Measurements from ENCODE around the gene BEST1. TPM values are rescaled to one million over a fixed set of nuclear protein-coding genes. Genes with fewer than 3 reads are reported as not detected.
A peak's percentile ranks its signal among the peaks of the same experiment; 100 is the strongest.

BEST1 gene
- total RNA-seq, 1 experiment from 2014 or later = 0.17 TPM

DNA sequence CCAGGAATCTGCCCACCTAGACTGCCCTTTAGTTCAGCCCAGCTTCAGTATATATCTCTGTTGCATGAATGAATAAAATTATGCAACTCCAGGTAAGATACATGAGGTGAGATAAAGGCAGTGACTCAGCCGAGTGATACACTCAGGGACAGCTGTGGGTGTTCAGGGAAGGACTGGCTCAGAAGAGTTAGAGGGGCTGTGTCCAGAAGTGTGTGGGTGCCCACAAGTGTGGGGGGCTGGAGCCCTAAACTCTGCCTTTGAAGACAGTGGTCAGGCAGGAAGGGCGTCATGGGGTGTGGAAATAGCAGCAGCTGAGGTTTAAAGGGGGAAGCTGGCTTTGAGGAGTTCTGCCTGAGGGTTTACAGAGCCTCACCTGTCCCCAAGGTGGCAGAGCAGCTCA is 9.0 kb downstream of the BEST1 start:
- peak; percentile 4 for DNase-seq (ENCODE audit: low spot score)
- CTCF ChIA-PET = interaction anchor here (1.0 to 3.6 kb wide), 4 partner anchors 12 to 149 kb away, joined by 3 to 19 read pairs (median 9); no protein-coding TSS in a partner anchor
- no peak for ATAC-seq

More for the DNA sequence above, 9.0 kb downstream of the BEST1 start:
- POLR2A ChIA-PET = interaction anchor here (0.7 to 1.1 kb wide), 2 partner anchors 9 kb away, joined by 3 to 4 read pairs; partner anchors contain the start of gene BEST1
- Mint-ChIP-seq H3K4me3 (no peak overlapping the region), H3K9me3 (no peaks in the 10 kb centered on the region), H3K27me3 (ENCODE audit: low read depth) (peaks cover 21% of the 10 kb centered on the region), H3K36me3 (peaks cover 13% of the 10 kb centered on the region), H3K4me1 (peaks cover 5% of the 10 kb centered on the region; the same call in 1 of the 2 replicates), H3K27ac (no peak overlapping the region; the same call in 1 of the 2 replicates)
- TF ChIP-seq ERG (CRISPR knock-in tag; IDR thresholded peaks at IDR 0.05) = no peak
- no peak for TF ChIP-seq SOX15 (CRISPR knock-in tag; IDR thresholded peaks at IDR 0.05)
- no peak for TF ChIP-seq CDX4 (CRISPR knock-in tag; IDR thresholded peaks at IDR 0.05; ENCODE audit: borderline replicate concordance)
- TF ChIP-seq, protein P1, sequence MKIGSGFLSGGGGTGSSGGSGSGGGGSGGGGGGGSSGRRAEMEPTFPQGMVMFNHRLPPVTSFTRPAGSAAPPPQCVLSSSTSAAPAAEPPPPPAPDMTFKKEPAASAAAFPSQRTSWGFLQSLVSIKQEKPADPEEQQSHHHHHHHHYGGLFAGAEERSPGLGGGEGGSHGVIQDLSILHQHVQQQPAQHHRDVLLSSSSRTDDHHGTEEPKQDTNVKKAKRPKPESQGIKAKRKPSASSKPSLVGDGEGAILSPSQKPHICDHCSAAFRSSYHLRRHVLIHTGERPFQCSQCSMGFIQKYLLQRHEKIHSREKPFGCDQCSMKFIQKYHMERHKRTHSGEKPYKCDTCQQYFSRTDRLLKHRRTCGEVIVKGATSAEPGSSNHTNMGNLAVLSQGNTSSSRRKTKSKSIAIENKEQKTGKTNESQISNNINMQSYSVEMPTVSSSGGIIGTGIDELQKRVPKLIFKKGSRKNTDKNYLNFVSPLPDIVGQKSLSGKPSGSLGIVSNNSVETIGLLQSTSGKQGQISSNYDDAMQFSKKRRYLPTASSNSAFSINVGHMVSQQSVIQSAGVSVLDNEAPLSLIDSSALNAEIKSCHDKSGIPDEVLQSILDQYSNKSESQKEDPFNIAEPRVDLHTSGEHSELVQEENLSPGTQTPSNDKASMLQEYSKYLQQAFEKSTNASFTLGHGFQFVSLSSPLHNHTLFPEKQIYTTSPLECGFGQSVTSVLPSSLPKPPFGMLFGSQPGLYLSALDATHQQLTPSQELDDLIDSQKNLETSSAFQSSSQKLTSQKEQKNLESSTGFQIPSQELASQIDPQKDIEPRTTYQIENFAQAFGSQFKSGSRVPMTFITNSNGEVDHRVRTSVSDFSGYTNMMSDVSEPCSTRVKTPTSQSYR (CRISPR knock-in tag; IDR thresholded peaks at IDR 0.05) = no peak
- no peak for TF ChIP-seq MXD4 (CRISPR knock-in tag; IDR thresholded peaks at IDR 0.05; ENCODE audit: borderline replicate concordance)
- TF ChIP-seq, protein P2, sequence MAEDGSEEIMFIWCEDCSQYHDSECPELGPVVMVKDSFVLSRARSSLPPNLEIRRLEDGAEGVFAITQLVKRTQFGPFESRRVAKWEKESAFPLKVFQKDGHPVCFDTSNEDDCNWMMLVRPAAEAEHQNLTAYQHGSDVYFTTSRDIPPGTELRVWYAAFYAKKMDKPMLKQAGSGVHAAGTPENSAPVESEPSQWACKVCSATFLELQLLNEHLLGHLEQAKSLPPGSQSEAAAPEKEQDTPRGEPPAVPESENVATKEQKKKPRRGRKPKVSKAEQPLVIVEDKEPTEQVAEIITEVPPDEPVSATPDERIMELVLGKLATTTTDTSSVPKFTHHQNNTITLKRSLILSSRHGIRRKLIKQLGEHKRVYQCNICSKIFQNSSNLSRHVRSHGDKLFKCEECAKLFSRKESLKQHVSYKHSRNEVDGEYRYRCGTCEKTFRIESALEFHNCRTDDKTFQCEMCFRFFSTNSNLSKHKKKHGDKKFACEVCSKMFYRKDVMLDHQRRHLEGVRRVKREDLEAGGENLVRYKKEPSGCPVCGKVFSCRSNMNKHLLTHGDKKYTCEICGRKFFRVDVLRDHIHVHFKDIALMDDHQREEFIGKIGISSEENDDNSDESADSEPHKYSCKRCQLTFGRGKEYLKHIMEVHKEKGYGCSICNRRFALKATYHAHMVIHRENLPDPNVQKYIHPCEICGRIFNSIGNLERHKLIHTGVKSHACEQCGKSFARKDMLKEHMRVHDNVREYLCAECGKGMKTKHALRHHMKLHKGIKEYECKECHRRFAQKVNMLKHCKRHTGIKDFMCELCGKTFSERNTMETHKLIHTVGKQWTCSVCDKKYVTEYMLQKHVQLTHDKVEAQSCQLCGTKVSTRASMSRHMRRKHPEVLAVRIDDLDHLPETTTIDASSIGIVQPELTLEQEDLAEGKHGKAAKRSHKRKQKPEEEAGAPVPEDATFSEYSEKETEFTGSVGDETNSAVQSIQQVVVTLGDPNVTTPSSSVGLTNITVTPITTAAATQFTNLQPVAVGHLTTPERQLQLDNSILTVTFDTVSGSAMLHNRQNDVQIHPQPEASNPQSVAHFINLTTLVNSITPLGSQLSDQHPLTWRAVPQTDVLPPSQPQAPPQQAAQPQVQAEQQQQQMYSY (CRISPR knock-in tag; IDR thresholded peaks at IDR 0.05) = no peak
- no peak for TF ChIP-seq GABPB1 (CRISPR knock-in tag; IDR thresholded peaks at IDR 0.05)
- TF ChIP-seq FOXJ3 (CRISPR knock-in tag; IDR thresholded peaks at IDR 0.05; ENCODE audit: borderline replicate concordance) = no peak
- TF ChIP-seq CBFB (CRISPR knock-in tag; IDR thresholded peaks at IDR 0.05; ENCODE audit: low read depth) = no peak
- TF ChIP-seq ELF4 (CRISPR knock-in tag; IDR thresholded peaks at IDR 0.05; ENCODE audit: low read depth) = no peak
- TF ChIP-seq, protein P3, sequence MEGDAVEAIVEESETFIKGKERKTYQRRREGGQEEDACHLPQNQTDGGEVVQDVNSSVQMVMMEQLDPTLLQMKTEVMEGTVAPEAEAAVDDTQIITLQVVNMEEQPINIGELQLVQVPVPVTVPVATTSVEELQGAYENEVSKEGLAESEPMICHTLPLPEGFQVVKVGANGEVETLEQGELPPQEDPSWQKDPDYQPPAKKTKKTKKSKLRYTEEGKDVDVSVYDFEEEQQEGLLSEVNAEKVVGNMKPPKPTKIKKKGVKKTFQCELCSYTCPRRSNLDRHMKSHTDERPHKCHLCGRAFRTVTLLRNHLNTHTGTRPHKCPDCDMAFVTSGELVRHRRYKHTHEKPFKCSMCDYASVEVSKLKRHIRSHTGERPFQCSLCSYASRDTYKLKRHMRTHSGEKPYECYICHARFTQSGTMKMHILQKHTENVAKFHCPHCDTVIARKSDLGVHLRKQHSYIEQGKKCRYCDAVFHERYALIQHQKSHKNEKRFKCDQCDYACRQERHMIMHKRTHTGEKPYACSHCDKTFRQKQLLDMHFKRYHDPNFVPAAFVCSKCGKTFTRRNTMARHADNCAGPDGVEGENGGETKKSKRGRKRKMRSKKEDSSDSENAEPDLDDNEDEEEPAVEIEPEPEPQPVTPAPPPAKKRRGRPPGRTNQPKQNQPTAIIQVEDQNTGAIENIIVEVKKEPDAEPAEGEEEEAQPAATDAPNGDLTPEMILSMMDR (IDR thresholded peaks at IDR 0.05) = no peak
- TF ChIP-seq JUN (CRISPR knock-in tag; IDR thresholded peaks at IDR 0.05) = no peak
- no peak for TF ChIP-seq ZBTB21 (CRISPR knock-in tag; IDR thresholded peaks at IDR 0.05; ENCODE audit: borderline replicate concordance)
- TF ChIP-seq ZNF138 (CRISPR knock-in tag; conservative IDR thresholded peaks at IDR 0.05) = no peak

Measured in WTC11 (cell line).